SKM-1 (cell line): ENCODE measurements around the gene AGAP2.

Source experiments
- DNase-seq: peaks from one replicate; lab custom pipeline; 2025; ENCODE audit not compliant: unreplicated experiment; lab: John Stamatoyannopoulos, UW

Gene AGAP2

DNA sequence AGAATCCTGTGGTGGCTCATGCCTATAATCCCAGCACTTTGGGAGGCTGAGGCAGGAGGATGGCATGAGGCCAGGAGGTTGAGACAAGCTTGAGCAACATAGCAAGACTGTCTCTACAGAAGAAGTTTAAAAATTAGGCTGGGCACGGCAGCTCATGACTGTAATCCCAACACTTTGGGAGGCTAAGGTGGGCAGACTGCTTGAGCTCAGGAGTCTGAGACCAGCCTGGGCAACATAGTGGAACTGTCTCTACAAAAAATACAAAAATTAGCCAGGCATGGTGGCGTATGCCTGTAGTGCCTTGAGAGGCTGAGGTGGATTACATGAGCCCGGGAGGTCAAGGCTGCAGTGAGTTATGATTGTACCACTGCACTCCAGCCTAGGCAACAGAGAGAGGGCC, 29.3 kb upstream of the AGAP2 start:
- no peak for DNase-seq

DNA sequence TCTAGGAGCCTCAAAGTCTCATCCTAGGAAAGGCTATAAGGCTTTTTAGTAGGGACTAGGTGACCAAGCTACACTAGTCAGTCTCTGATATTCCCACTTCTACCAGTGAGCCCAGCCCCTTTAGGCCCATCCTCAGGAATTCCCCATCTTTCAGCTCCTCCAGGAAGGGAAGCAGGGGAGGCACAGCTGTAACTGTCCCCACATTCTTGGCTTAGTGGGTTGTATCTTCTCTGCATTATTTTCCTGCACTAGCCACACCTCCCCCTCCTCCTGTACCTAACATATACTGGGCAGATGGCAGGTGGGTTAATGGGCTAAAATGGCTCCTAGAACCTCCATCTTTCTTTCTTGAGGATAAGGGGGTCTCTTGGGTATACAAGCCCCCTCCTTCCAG, 28.8 kb upstream of the AGAP2 start:
- no peak for DNase-seq

DNA sequence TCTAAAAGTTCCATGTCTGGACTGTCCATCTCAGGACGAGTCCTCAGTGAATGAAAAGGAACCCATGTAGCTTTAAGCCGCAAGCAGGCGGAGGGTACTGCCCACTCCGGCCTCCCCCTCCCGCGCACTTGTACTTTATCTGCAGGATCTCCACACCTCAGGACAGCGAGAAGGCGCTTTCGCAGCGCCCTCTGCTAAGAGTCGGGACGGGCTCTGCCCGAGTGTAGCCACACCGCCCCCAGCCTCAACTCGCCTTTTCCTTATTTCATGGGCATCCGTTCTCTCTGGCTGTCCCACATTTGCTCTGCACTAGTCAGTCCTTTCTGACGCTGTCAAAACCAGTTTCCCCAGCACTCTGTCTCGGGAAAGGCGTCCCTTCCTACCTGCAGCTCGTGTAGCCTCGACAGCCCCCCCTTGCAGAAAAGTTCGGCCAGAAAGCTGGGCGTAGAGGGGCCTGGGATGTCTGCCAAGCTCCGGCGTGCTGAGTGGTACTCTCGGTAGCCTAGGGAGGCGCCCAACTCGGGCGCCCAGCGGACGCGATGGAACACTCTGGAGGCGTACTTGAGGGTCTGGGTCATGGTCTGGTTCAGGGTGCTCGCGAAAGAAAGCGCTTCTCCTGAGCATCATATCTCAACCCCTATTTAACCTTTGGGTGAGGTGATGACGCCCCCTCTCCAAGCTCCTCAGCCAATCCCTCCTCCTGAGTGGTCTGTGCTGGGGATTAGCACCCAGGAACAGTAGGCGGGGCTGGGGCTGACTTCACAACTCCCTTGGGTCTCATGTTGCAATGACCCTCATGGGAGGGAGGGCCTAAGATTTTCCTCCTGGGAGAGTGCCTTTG, 28.1 kb upstream of the AGAP2 start, which contains the start of gene CYP27B1:
CYP27B1 (minus strand) TSS at position 615 of the 841 bp plus-strand sequence; CDS start at position 578, 37 bp downstream.
- DNase-seq, result no peak

DNA sequence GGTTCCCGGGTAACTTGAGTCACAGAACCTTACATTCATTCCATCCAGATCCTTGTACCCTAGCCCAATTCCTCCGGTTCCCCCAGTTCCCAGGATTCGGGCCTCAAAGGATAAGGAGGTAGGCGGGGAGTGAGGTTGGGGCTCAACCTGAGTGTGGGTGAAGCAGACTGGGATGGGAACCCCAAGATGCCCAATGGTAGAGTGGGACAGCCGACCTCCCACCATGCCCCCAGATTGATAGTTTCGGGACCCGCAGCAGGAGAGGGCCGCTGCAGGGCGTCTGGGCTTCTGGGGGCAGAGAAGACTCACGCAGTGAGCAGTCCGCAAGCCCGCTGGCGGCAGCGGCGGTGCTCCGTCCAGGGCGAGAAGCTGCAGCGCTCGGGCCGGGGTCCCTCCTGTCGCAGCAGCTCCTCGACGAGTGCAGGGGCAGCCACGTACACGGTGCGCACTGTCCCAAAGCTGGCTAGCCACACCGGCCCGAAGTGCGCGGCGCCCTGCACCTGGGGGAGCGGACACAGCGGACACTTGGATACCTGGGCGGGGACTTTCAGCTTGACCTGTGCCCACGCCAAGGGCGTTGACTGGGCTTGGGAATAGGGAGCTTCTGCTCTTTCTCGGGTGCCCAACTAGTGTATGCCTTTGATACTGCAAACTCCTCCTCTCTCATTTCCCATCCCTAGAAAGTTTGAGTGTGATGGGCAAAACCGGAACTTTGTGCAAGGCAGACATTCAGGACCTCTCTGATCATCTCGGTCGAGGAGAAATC, 27.3 kb upstream of the AGAP2 start:
- no peak for DNase-seq

DNA sequence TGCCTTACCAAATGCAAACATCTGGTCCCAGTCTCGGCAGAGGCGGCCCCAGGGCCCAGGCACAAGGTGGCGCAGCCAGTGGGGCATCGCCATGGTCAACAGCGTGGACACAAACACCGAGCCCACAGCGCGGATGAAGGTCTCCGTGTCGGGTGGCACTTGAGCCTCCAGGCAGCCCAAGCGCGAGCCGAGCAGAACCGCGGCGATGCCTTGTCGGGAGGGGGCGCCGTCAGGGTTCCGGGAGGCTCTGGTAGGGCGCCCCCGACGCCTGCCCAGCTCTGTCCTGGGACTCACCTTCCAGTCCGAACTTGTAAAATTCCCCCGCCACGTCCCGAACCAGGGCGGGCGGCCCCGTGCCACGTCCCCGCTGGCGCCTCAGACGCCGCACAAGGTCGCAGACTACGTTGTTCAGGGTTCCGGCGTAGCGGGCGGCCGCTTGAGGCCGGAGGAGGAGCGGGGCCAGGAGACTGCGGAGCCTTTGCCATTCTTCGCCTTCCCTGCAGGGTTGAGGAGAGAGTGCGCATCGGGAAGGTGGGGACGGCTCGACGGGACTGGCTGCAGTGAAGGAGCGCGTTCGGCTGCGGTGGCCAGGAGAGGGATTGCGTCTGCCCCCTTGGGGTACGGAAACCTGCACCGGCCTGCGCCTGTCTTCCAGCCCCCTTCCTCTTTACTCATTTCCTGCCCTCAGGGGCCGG, 26.6 kb upstream of the AGAP2 start:
- DNase-seq, result no peak

DNA sequence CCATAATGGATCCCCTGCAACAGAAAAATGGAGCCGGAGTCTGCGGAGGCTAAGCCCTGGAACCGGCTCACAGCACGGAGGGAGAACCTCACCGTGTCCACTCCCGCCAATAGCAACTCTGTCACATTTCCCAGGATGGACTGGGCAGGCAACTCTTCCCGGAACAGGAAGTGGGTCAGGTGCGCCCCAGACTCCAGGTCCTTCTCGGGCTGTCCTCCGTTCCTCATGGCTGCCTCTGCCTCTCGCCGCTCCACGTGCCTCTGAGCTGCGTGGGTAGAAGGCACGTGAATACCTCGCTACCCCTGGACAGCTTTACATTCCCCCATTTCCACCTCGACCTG, 26.1 kb upstream of the AGAP2 start:
- no peak for DNase-seq

DNA sequence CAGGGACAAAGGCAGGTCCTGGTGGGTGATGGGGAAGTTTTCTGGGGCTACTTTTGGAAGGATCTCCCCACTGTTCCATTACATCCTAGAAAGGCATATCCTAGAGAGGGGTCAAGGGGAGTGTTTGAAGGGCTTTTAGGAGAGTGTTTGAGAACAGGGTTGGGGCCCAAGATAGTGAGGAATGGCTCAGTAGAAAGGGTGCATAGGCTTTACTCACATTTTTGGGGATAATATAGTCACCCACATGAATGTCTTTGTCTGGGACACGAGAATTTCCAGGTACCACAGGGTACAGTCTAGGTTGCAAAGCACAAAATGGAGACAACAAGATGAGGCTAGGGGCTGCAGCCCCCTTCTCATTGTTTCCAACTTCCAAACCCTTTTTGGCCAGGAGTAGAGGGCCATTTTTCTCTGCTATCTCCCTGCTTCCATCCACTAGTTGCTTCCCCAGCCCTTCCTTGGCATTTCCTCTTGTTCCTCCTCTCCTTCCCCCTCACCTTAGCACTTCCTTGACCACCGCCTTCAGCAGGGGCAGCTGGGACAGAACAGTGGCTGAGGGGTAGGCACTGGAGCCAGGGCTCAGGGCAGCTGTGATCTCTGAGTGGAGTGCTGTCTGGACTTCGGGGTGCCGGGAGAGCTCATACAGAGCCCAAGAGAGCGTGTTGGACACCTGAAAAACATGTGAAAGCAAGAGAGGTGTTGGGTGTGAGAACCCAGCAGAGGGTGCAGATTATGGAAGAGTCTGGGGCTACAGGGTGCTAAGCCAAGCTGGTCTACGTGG, 25.5 kb upstream of the AGAP2 start:
- no peak for DNase-seq

DNA sequence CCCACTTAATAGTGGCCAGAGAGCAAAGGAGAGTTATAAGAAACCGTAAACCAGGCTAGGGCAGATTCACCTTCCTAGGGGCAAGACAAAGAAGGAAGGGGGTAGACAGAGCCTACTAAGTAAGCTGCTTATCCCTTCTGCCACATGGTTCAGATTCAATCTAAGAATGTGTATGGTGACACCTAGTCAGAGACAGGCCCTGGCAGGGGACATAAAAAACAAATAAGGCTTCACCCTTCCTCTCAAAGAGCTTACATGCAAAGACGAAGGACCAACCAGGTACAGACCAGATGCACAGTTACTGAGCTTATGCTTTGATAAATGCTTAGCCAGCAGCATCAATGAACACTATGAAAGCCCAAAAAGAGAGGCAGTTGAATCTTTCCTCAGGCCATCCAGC, 23.9 kb upstream of the AGAP2 start:
- DNase-seq, result no peak

DNA sequence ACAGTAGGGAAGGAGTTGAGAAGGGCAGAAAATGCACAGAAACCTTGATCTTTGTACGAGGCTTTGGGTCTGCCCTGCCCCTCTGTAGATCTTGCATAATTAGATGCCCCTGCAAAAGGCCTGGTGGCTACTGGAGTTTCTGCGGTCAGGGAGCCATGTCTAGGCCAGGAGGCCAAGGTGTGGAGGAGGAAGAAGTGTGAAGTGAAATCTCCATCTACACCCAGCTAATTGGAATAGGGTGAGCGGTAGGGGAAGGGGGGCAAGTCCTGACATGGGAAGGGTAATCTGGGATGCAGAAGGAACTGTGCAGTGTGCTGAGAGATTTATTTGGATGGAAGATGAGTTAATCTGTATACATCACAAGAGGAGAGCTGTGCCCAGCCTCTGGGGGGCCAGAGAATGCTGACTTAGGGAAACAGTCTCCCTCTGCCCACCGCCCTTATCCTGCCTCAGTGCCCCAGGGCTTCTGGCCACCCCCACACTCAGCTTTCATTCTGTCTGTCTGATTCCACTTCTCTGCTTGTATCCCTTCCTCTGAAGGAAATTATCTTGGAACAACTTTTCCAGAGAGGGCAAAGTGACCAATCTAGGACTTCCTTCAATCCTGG, 23.0 kb upstream of the AGAP2 start:
- no peak for DNase-seq

DNA sequence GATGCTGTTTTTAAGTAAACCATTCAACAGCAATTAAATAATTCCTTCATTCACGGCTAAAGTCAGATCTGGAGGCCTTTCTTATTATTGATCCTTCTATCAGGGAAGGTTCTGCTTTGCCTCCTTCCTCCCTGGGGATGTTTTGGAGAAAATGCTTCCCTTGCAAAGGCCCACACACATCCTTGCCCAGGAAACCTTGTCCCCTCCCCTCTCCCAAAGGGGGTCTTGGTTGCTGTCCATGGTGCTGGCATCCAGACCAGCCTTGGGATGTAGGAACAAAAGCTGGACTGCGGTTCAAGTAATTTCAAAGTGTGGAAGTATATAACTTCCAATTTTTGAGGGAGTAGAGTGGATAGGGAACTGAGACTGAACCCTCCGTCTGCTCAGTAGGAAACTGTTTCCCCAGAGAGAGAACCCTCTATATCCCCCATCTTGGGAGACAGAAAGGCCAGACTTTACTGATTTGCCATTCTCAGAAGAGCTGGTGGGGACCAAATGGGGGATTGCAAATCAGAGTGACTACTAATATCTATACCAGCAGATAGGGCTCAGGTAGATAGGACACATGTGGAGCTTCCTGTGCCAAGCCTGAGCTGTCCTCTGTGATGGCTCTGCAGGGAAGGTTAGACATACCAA, 21.9 kb upstream of the AGAP2 start:
- no peak for DNase-seq

DNA sequence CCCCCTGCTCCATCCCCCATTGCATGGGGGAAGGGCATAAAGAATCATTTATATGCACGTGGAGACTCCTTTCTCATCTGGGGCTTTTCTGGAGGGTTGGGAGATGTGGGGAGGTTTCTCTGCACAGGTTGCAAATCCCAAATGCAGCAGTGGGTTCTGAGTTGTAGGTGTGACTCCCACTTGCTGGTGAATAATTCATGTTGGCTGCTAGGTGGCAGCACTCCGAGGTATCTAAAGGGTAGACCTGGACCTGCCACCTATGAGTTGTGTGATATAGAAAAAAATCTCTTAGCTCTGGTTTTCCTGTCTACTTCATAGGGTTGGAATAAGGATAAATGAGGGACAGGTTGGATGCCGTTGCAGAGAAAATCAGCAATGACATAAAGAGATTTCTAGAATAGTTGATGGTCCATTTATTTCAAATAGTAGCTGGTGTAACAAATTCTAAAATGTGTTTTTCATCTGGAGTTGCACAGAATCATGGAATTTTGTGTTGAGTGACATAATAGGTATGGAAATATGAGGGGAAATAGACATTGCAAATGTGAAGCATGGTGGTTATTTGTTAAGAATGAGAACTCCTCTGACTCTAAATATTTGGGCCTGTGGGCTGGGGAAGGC, 20.9 kb upstream of the AGAP2 start:
- no peak for DNase-seq

DNA sequence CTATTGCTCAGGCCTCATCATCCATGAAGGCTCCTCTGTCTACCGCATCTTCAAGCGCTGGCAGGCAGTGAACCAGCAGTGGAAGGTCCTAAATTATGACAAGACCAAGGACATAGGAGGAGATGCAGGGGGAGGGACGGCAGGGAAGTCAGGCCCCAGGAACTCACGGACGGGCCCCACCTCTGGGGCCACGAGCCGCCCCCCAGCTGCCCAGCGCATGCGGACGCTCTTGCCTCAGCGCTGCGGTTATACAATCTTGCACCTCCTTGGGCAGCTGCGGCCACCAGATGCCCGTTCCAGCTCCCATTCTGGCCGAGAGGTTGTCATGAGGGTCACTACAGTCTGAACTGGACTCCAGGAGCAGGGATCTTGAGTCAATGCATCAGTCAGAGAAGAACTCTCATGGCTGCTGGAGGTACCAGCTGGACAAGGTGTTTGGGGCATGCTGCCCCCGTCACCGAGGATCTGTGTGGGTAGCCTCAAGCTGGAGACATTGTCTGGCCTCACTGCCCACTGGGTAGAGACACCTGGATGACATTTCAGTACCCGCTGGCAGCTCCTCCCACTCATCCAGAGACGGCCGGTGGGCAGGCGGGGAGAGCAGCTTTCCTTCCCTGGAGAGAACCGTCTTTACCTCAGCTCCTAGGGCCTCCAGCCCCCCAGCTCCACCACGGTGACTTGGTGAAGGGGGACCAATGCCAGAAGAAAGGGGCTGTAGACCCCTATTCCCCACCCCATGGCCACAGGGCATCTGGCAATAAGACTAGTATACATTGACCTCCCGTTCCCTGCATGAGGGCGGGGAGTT, 20.2 kb upstream of the AGAP2 start:
- no peak for DNase-seq

DNA sequence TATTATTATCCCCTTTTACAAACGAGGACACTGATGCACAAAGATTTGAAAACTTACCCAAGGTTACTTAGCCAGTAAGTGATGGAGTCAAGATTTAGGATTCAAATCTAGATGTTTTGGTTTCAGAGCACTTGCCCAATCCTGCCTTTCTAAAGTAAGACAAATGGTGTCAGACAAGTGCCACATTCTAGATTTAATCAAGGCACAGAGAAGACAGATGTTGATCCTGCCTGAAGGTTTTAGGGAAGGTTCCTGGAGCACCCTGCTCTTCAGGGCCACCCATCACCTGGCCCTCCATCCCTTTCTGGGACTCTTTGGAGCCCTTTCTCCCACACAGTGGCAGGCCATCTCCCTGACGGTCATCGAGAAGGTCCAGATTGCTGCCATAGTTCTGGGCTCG, 19.2 kb upstream of the AGAP2 start:
- DNase-seq, result no peak

DNA sequence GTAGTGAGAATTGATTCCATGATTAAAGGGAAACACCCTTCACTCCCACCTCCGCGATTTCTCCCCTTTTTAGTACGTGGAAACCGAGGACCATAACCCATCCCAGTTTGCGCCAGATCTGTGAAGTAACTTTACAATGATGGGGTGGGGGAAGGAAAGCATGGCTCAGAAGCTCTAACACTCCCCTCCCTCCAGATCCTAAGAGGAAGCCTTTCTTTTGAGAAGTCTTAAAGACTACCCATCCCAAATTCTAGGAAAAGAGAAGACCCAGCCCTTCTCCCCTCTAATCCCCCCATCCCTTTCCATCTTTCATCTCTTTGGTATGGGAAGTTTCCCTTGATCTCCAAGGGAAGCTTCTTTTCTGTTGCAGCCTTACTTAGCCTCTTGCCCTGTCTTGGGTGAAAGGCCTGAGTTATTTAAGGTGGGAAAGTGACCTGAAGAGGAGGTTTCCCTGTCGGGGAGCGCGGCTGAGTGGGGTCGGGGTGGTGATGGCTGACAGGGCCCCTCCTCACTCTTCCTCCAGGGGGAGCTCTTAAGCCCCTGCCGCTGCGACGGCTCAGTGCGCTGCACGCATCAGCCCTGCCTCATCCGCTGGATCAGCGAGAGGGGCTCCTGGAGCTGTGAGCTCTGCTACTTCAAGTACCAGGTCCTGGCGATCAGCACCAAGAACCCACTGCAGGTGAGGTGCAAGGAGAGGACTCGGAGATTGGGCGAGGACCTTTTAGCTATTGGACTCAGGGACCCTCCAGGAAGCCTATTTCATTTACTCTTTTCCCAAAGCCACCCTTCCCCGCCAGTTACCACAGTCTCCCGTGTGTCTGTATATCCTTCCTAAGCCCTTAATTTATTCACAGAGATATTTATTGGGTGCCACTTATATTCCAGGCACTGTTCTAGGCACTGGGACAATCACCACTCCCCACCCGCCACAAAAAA, 18.1 kb upstream of the AGAP2 start:
- DNase-seq, result no peak

DNA sequence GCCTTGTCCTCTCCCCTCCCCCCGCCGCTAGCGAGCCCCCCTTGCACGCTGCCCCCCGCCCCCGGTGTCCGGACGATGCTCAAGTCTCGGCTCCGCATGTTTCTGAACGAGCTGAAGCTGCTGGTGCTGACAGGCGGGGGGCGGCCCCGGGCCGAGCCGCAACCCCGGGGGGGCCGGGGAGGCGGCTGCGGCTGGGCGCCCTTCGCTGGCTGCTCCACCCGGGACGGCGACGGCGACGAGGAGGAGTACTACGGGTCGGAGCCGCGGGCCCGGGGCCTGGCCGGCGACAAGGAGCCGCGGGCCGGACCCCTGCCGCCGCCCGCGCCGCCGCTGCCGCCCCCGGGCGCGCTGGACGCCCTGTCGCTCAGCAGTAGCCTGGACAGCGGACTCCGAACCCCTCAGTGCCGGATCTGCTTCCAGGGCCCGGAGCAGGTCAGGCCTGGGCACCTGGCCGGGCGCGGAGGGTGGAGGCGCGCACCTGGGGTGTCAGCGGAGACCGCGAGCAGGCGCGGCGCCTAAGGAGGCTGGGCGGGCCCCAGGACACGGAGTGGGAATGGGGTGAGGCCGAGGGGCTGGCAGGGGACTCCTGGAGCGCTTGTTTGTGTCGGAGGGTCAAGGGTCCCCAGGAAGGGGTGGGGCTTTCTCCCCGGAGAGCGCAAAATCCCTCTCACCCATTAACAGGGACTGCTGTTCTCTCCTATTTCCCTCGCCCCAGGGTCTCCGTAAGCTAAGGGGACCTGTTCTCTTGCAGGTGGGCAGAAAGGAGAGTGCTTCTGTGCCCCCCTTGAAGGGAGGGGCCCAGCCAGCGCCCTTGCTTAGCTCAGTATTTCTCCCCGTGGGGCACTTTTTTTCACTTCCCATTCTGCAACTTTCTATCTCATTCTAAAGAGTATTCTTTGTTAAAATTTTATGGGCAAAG, 17.2 kb upstream of the AGAP2 start:
- no peak for DNase-seq

DNA sequence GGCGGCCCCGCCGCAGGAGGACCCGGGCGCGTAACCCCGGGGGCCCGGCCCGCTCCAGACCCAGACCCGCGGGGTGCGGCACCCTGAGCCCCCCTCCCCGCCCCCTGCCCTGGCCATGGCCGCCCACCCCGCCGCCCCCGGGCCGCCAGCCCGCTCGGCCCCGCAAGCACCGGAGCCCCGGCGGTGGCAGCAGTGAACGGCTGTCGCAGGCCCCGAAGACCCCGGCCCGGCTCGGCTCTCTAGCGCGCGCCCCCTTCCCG, 16.6 kb upstream of the AGAP2 start:
- no peak for DNase-seq
